ENCODE measurements around the gene CELSR1. TPM values are rescaled to one million over a fixed set of nuclear protein-coding genes. Genes with fewer than 3 reads are reported as not detected.

The CELSR1 gene
- total RNA-seq, 1 experiment from 2014 or later, result 22.6 TPM

DNA sequence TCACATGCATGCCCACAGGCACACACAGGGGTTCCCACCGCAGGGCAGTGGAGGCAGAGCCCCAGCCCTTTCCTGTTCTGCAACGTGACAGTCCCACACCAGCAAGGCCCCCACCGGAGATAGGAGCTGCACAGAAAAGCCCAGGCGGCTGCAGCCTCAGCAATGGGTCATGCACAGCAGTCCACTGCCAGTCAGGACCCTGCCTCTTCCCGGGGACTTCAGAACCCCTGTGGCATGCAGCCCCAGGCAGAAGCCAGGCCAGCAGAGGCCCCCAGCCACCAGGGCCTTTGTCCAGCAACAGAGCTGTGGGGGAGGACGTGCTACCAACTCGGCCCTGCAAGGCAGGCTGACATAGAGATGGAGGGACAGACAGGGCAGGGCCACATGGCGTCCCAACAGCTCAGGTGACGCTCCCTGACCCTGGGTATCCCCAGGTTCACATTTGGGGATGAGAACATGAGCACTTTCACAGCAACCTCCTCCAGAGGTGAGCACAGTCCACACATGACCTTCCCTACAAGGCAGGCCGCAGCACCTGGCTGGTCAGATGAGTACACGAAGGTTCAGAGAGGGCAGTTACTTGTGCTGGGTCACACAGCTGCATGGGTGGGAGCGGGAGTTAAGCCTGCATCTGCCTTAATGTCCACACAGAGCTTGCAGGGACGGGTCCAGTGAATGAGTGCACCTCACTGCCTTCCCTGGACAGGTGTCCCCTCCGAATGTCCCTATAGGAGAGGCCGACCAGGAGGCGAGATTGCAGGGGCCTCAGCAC, 87.3 kb downstream of the CELSR1 start:
- no peak overlapping the region for H3T11ph ChIP-seq (ENCODE audit: low read length)
- Mint-ChIP-seq H3K4me3 (no peak overlapping the region), H3K36me3 (ENCODE audit: insufficient read depth in 1 of 3, low read depth in 3 of 3) (no peaks in the 10 kb centered on the region), H3K4me1 (peaks cover 16 to 35% of the 10 kb centered on the region in 2 experiments), H3K27me3 (ENCODE audit: low read depth) (no peaks in the 10 kb centered on the region), H3K27ac (no peak overlapping the region; a peak in 2 of 7 replicates), H3K9me3 (no peaks in the 10 kb centered on the region)
- no peaks in the 10 kb centered on the region for H3K27me3 ChIP-seq (ENCODE audit: insufficient read depth, low read length)
- H3K9me3 ChIP-seq (ENCODE audit: control insufficient read depth, low read depth, low read length), result no peaks in the 10 kb centered on the region
- H3K14ac ChIP-seq (ENCODE audit: insufficient read depth, low read length), result no peak overlapping the region
- H3K79me2 ChIP-seq (ENCODE audit: insufficient read depth, low read length), result no peaks in the 10 kb centered on the region
- no peaks in the 10 kb centered on the region for H3K79me1 ChIP-seq (ENCODE audit: insufficient read depth, low read depth, low read length, poor library complexity, severe bottlenecking)
- no peak overlapping the region for H2BK120ac ChIP-seq (ENCODE audit: low read depth, low read length, poor library complexity, severe bottlenecking)
- no CpG with 5 or more reads among the region's 16 CpGs for WGBS (ENCODE audit: extremely low coverage, insufficient read length, low lambda C conversion rate)
- H2BK5ac ChIP-seq (ENCODE audit: insufficient read length, low read length), result no peak overlapping the region
- H2BK15ac ChIP-seq (ENCODE audit: low read depth, low read length), result no peak overlapping the region
- no peak overlapping the region for H2AK5ac ChIP-seq (ENCODE audit: insufficient read length, low read length)
- no peak overlapping the region for H4K91ac ChIP-seq (ENCODE audit: insufficient read length, low read depth, low read length)
- H4K5ac ChIP-seq (ENCODE audit: insufficient read length, low read depth, low read length), result no peak overlapping the region
- DNase-seq, result no peak
- no peak overlapping the region for H3K23ac ChIP-seq (ENCODE audit: insufficient read length, low read depth, low read length)
- H3K4me2 ChIP-seq (ENCODE audit: insufficient read depth, insufficient read length, low read length), result no peak overlapping the region
- H4K20me1 ChIP-seq (ENCODE audit: control insufficient read depth, insufficient read depth, insufficient read length), result no peaks in the 10 kb centered on the region
- H4K8ac ChIP-seq (replicated peaks; ENCODE audit: insufficient read length, low read depth, low read length), result no peak overlapping the region
- H3K23me2 ChIP-seq (ENCODE audit: insufficient read length, low read depth, low read length, poor library complexity, severe bottlenecking), result no peaks in the 10 kb centered on the region
- H3K27ac ChIP-seq (ENCODE audit: insufficient read length, low read depth, low read length), result no peak overlapping the region
- no peak overlapping the region for H3K4ac ChIP-seq (ENCODE audit: low read depth, low read length)
- H2BK12ac ChIP-seq (ENCODE audit: insufficient read length, low read depth, low read length), result no peak overlapping the region
- H3K9ac ChIP-seq (ENCODE audit: extremely low read depth, insufficient read length, low read length), result no peak overlapping the region
- TF ChIP-seq, protein P1, sequence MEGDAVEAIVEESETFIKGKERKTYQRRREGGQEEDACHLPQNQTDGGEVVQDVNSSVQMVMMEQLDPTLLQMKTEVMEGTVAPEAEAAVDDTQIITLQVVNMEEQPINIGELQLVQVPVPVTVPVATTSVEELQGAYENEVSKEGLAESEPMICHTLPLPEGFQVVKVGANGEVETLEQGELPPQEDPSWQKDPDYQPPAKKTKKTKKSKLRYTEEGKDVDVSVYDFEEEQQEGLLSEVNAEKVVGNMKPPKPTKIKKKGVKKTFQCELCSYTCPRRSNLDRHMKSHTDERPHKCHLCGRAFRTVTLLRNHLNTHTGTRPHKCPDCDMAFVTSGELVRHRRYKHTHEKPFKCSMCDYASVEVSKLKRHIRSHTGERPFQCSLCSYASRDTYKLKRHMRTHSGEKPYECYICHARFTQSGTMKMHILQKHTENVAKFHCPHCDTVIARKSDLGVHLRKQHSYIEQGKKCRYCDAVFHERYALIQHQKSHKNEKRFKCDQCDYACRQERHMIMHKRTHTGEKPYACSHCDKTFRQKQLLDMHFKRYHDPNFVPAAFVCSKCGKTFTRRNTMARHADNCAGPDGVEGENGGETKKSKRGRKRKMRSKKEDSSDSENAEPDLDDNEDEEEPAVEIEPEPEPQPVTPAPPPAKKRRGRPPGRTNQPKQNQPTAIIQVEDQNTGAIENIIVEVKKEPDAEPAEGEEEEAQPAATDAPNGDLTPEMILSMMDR (conservative IDR thresholded peaks at IDR 0.05), result no peak
- H2BK20ac ChIP-seq (ENCODE audit: low read depth, low read length, poor library complexity, severe bottlenecking), result no peak overlapping the region
- H2AFZ ChIP-seq (ENCODE audit: low read length), result no peak overlapping the region
- H3K18ac ChIP-seq (ENCODE audit: insufficient read length, low read depth, low read length), result no peak overlapping the region
- no peaks in the 10 kb centered on the region for H3K4me1 ChIP-seq (ENCODE audit: insufficient read depth, low read length)
- no peak overlapping the region for H3K56ac ChIP-seq (ENCODE audit: insufficient read length, low read depth, low read length)

Measured in H9 (cell line).